Activated CD8-positive, alpha-beta memory T cell treated with anti-CD3 and anti-CD28 coated beads for 1 hour (primary cell): ENCODE data around the gene SMIM10.
"Not testable (repeated sequence)": the region's sequence is repeated elsewhere in the genome, so short reads cannot be mapped to it uniquely, and the experiment has no call there.

Experiments used
- DNase-seq, 2 donors: peaks; one replicate each; pipeline ENCODE4 v3.0.0-alpha.2; 2020; ENCODE audit warnings: low read depth in 1 of 2; ENCODE audit errors: extremely low read depth in 1 of 2

SMIM10 gene

GRCh38 chrX:134990801-134991481 is at the start of gene SMIM10:
SMIM10 (plus strand) TSS chrX:134990991; CDS start chrX:134991096, 105 bp downstream.
- no peak for DNase-seq

- DNase-seq: not testable (repeated sequence)
Observed at GRCh38 chrX:134946364-134946763, 44.4 kb upstream of the SMIM10 start.

- DNase-seq: no peak
Observed at GRCh38 chrX:134948333-134949241, 42.2 kb upstream of the SMIM10 start.

DNA sequence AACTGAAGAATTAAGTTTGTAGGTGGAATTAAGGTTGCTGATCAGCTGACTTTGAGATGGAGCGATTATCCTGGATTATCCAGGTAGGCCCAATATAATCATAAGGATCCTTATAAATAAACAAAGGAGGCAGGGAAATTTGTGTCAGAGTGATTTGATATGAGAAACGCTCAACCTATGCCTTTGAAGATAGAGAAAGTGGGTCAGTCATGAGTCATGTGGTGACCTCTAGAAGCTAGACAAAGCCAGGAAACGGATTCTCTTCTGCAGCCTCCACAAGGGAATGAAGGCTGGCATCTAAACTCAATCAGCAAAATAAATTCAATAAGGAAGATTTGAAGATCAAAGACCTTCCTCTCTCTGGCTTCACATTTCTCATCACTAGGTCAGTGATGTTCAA is 41.5 kb upstream of the SMIM10 start:
- no peak for DNase-seq

DNA sequence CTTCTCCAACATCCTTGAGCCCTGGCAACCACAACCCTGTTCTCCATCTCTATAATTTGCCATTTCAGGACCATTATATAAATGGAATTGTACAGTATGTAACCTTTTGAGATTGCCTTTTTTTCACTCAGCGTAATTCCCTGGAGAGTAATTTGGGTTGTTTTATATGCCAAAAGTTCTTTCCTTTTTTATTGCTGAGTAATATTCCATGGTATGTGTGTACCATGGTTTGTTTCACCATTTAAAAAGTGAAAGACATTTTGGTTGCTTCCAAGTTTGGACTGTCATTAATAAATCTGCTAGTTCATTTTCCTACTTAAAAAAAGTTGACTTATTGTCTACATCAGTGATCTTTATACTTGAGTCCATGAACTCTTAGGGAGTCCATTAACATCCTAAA is 33.0 kb upstream of the SMIM10 start:
- no peak for DNase-seq

GRCh38 chrX:134960366-134960765 is 30.4 kb upstream of the SMIM10 start:
- not testable (repeated sequence) for DNase-seq

DNA sequence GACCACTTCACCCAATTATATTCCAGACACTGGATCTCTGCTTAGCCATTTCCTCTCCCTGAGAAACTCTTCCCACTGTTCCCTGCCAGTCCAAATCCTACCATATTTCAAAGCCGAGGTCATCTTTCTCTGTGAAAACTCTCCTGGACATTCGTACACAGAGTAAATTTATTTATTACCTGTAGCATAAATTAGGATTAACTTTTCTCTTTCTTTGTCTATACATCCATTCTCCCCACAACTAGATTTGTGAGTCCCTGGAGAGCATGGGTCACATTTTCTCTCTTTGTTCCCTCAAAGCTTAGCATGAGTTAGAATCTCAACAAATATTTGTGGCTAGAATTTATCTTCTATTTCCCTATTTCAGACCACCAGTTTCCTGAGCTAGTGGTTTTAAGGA is 27.8 kb upstream of the SMIM10 start:
- no peak for DNase-seq

DNA sequence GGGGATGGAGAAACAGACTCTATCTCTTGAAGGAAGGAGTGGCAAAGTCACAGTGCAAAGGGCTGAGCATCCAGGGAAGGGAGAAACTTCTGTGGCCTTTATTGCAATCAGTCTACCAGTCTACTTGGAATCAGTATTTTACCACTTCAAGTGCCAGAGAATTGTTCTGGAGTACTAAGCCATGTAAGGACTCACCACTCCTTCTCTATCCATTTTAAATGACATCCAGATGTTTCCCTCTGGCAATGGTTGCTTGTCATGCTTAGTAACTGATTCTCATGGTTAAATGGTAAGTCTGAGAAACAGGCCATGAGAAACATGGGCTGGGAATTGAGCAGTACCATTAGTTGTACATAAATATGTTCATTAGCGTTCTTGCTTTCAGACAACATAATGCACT is 21.1 kb upstream of the SMIM10 start:
- no peak for DNase-seq

GRCh38 chrX:134971926-134972325 is 18.9 kb upstream of the SMIM10 start:
- DNase-seq: no peak

DNA sequence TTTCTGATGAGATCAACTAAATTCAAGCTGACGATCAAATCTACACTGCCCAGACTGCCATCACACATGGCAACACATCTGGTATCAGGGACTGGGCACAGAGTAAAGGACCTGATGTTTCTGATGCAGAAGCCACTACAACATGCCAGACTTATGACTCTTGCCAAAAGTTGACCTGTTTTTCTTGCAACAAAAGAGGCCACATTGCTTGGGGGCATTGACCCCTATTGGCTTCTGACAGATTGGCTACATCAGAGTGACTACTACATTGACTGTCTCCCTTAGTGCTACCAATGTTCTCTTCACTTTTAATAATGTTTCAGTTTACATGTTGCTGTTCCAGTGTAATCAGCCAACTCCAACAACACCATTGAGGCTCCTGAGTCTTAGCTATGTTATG is 15.3 kb upstream of the SMIM10 start:
- no peak for DNase-seq

DNA sequence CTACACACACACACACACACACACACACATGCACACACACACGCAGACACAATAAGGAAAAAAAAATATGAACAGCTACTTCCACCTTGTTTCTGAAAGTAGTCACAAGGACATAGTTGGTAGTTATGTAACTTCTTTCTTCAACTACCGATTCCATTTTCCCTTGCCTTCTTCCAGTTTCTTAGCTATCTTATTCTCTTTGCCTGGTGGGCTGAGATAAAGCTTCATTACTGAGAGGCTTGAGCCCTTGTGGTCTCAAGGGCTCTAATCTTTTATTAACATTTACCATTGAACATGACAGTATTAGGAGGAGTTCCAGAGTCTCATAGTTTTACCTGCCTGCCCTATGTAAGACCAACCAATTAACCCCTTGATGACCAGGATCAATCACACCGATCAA is 8.9 kb upstream of the SMIM10 start:
- no peak for DNase-seq

DNA sequence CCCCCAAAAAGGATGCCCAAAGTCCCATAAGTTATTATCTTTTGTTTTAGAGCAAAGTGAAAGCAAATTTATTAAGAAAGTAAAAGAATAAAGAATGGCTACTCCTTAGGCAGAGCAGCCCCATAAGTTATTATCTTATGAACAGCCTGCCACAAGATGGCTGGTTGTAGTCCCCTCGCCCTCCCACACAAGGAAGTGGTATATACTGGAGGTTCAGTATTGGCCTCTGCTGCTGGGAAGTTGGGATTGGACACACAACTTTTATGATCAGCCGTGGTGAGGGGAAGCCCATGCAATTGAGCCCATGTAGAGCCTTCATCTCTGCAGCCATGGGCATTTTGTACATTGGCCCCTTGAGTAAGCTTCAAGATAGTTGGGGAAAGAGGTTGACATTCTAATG is 8.0 kb upstream of the SMIM10 start:
- no peak for DNase-seq

- DNase-seq: no peak
Observed at GRCh38 chrX:134985479-134985878, 5.3 kb upstream of the SMIM10 start.

DNA sequence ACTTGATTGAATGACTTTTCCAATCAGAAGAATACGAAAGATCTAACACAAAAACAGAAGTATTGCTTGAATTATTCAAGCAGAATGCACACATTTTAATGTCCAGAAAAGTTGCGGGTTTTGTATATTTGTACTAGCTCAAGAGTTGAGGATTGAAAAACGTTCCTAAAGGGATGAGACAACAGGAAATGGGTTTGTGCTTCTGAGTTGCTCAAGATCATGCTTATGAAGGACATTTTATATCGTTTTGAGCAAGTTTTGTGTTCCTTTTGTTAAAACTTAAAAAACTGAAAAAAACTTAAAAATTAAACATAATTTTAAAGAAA is 353 bp upstream of the SMIM10 start:
- DNase-seq: no peak

GRCh38 chrX:134997646-134998045 is 6.9 kb downstream of the SMIM10 start:
- DNase-seq: no peak

DNA sequence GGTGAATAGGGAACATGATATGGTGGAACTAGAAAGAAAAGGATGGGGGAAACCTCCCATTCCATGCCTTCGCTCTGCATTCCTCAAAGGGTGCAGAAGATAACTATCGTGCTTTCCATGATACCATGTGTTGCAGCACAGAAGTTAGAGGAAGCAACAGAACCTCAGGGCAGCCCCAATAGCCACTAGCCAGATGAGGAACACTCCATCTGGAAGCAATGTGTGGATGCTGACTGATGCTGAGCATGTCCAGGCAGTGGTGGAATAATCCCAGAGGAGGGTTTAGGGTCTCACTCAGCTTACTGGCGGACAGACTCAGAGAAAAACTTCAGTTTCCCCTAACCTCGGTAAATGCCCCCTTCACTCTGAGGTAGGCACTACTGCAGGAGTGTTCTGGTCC is 7.5 kb downstream of the SMIM10 start:
- DNase-seq: no peak

GRCh38 chrX:134999469-134999868 is 8.7 kb downstream of the SMIM10 start:
- no peak for DNase-seq

DNA sequence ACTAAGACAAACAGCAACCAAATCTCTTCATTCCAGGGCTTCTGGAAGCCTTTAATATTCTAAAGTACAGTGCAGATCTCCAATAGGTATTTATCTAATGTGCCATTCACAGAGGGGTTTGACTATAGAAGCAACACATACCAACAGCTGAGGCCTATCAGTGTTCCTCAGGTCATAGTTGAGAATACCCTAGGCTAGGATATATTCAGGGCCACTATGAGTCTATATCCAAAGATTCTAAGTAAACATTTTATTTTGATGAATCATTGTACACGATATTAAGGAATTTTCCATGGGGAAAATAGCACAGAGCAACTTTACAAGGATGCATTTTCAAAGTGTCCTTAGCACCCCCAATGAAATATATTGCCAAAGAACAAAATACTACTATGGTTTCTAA is 9.7 kb downstream of the SMIM10 start:
- no peak for DNase-seq

DNA sequence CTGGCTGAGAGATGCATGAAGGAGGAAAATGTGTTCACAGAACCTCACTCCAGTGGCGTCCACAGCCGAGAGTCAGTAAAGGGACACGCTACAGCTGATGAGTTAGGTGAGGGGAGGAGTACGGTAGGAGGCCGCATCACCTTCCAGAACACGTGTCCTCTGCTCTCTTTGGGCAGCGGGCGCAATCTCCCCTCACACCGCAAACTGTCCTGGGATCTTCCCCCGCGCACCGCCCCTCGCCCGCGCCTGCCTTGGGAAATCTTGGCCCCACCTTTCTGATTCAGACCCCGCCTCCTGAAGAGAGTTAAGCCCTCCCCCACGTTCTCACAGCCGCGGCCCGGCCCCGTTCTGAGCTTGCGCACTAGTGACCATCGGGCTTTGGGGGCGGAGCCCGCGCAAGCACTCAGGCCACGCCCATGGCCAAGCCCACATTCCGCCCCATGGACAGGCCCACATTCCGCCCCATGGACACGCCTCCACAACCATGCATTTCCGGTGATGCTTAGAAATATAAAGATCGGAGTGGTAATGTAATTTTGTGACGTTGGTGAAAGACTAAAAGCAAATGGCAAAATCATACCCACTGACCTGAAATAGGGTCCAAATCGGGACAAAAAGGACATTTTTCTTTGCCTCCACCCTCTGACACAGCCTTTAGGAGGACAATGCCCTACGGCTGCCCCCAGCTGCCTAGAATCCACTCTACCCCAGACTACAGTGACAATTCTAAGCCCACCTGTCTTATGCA is 13.3 kb downstream of the SMIM10 start:
- DNase-seq: peak; percentile 70 to 71

- DNase-seq: no peak
Observed at GRCh38 chrX:135006187-135006586, 15.4 kb downstream of the SMIM10 start.

DNA sequence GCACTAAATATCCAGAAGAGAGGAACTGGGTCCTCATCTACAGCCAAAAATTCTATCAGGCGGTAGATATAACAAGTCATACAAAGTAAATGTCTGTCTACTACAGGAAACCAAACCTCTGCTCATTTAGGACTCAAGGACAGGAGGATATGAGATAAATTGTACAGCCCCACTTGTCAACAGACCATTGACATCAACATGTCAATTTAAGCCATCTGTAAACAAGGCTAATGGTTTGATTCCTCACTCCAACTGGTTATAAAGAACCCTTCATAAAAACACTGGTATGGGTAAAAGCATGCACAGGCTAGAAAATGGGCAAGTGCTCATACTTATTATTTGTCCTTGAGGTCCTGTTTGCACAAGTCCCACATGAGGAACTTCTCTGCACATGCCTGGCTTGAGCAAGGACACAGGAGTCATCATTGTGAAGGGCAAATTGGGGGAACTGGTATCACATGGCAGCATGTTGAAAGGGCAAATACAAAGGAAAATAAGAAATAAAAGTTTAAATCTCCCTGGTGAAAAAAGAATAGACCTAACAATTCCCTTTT is 18.3 kb downstream of the SMIM10 start:
- no peak for DNase-seq
